SHP77 treated with DMSO at 0.1 percent for 48 hours (cell line): Measurements from ENCODE around the gene GPR68.
"Not testable (repeated sequence)": the region's sequence is repeated elsewhere in the genome, so short reads cannot be mapped to it uniquely, and the experiment has no call there.

Experiments
- DNase-seq: peaks from one replicate; lab custom pipeline; 2025; lab: John Stamatoyannopoulos, UW

The GPR68 gene

GRCh38 chr14:91252871-91253794 is 8.6 kb upstream of the GPR68 start:
- DNase-seq = no peak

- DNase-seq = no peak
Observed at GRCh38 chr14:91250912-91251311, 6.4 kb upstream of the GPR68 start.

GRCh38 chr14:91249841-91250616 is 5.5 kb upstream of the GPR68 start:
- DNase-seq = peak; percentile 51

- DNase-seq = peak; percentile 64
Observed at GRCh38 chr14:91246051-91246852, 1.7 kb upstream of the GPR68 start.

- DNase-seq = not testable (repeated sequence)
Observed at GRCh38 chr14:91245616-91246015, 1.1 kb upstream of the GPR68 start.

- DNase-seq = no peak
Observed at GRCh38 chr14:91245029-91245428, 525 bp upstream of the GPR68 start.

GRCh38 chr14:91243074-91243471 is 1.4 kb downstream of the GPR68 start:
- no peak for DNase-seq

- no peak for DNase-seq
Observed at GRCh38 chr14:91242635-91243034, 1.9 kb downstream of the GPR68 start.

GRCh38 chr14:91241863-91242262 is 2.6 kb downstream of the GPR68 start:
- no peak for DNase-seq

- no peak for DNase-seq
Observed at GRCh38 chr14:91238661-91239060, 5.8 kb downstream of the GPR68 start.

GRCh38 chr14:91238085-91238484 is 6.4 kb downstream of the GPR68 start:
- no peak for DNase-seq

- no peak for DNase-seq
Observed at GRCh38 chr14:91237219-91237618, 7.3 kb downstream of the GPR68 start.

GRCh38 chr14:91235841-91236240 is 8.7 kb downstream of the GPR68 start:
- DNase-seq = no peak

- no peak for DNase-seq
Observed at GRCh38 chr14:91234791-91235114, 9.8 kb downstream of the GPR68 start.

- DNase-seq = no peak
Observed at GRCh38 chr14:91233936-91234790, 10.3 kb downstream of the GPR68 start.

- no peak for DNase-seq
Observed at GRCh38 chr14:91232603-91233002, 11.9 kb downstream of the GPR68 start.

- DNase-seq = no peak
Observed at GRCh38 chr14:91232052-91232451, 12.5 kb downstream of the GPR68 start.

GRCh38 chr14:91231446-91231845 is 13.1 kb downstream of the GPR68 start:
- DNase-seq = no peak

GRCh38 chr14:91230397-91231035 is 14.0 kb downstream of the GPR68 start:
- no peak for DNase-seq

- no peak for DNase-seq
Observed at GRCh38 chr14:91229743-91230200, 14.7 kb downstream of the GPR68 start.

GRCh38 chr14:91229005-91229382 is 15.5 kb downstream of the GPR68 start:
- DNase-seq = no peak
